ENCODE data around the gene CUL9.

The CUL9 gene

DNA sequence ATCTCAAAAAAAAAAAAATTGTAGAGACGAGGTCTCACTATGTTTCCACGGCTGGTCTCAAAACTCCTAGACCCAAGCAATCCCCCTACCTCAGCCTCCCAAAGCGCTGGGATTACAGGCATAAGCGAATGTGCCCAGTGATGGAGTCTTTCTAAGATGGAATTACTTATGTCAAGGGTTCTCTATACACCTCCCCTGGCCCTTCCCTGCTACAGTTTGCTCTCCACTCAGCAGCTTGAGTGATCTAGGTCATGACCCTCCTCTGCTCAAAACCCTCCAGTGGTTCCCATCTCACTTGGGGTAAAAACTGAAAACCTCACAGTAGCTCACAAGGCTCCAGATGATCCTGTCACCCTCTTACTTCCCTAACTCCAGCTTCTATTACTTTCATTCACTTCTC, 49.1 kb downstream of the CUL9 start:
- no peak for DNase-seq

- no peak for DNase-seq
Measured at GRCh38 chr6:43231735-43232450, 49.9 kb downstream of the CUL9 start.

DNA sequence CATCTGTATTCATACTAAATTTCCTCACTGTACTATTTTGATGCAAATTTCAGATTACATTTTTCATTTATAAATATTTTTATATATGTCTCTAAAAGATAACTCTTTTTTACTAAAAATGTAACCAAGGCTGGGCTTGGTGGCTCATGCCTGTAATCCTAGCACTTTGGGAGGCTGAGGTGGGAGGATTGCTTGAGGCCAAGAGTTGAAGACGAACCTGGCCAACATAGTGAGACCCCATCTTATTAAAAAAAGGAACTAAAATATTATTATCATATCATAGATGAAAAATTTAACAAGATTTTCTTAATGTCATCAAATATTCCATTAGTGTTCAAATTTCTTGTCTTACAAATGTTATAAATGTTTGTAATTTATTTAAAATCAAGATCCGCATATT, 53.8 kb downstream of the CUL9 start:
- DNase-seq = no peak

DNA sequence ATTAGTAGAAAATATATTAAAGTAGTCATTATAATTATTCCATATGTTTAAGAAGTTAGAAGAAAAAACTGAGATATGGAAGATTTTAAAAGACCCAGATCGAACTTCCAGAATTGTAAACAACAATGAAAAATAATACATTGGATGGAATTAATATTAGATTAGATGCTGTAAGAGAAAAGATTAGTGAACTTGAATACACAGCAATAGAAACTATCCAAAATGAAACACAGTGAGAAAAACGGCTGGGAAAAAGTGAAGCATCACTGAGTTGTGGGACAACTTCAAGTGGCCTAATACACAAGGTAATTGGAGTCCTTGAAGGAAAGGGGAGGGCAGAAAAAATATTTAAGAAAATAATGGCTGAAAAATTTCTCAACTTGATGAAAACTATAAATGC, 57.1 kb downstream of the CUL9 start:
- no peak for DNase-seq

DNA sequence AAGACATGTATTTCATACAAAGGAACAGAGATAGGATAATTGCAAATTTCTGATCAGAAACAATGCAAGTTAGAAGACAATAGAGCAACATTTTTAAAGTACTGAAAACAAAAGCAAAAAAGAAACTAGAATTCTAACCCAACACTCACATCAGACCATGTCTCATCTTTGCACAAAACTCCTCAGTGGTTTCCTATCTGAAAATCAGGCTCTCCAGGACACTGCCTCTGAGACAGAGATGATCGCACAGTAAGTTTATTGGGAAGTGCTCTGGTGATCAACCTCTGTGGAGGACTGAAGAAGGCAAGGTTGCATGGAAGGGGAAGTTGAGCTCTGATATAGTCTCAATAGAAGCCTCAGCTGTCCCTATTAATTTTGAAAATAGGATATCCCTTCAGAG, 59.0 kb downstream of the CUL9 start:
- no peak for DNase-seq

- peak; percentile 45 for DNase-seq
Measured at GRCh38 chr6:43241446-43241845, 59.5 kb downstream of the CUL9 start.

DNA sequence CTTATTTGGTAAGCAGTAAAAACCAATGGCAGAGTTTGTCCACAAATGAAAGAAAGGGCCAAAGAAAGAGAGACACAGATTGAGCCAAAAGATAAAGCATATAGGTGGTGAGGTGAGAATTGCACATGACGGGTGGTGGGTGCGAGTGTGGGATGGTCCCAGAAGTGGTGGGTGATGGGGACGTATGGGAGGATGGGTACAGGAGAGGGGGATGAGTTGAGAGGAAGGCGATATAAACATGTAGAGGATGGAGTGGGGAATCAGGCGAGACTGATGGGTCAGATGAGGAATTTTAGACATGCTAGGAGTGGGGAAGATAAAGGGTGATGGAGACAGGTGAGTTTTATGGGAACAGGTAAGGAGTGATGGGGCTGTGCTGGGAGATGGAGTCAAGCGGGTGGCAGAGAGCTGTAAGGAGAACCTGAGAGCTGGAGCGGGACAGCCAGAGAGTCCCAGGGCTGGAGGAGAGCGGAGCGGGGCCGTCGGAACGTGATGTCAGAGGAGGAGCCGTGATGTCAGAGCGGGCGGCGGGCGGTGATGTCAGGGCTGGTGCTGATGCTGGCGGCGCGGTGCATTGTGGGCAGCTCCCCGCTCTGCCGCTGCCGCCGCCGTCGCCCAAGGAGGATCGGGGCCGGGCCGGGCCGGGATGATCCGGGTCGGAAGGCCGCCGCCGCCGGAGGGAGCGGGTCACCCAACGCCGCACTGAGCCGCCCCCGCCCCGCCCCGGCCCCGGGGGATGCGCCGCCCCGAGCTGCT, 61.1 kb downstream of the CUL9 start, which contains the start of gene TTBK1:
Gene TTBK1 (plus strand): TSS at position 574 of the 756 bp plus-strand sequence. CDS start 3,180 bp downstream, outside the sequence.
- no peak for DNase-seq

DNA sequence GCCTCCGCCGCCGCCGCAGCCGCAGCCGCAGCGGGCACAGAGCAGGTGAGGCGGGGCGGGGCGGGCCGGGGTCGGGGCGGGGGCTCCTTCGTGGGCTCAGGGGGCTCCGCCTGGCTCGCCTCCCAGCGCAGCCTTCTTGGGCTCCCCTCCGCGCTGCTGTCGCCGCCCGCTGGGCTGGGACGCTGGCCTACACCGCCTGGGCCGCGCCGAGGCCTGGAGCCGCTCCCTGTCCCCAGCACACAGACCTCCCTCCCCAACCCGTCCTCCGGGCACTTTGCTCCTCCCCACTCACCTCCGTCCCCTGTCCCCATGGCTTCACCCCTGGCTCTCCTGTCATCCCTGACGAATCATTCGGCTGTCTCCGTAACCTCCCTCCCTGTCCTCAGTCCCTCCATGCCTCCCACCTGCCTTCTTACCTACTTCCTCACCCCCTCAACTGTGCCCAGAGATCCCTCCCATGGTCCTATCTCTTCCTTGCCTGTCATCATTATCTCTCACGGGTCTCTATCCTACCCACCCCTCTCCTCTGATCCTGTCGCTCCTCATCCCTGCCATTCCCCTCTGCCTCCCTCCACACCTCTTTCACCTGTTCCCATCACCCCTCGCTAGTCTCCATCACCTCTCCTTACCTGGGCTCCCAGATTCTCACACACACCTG, 61.8 kb downstream of the CUL9 start:
- no peak for DNase-seq

DNA sequence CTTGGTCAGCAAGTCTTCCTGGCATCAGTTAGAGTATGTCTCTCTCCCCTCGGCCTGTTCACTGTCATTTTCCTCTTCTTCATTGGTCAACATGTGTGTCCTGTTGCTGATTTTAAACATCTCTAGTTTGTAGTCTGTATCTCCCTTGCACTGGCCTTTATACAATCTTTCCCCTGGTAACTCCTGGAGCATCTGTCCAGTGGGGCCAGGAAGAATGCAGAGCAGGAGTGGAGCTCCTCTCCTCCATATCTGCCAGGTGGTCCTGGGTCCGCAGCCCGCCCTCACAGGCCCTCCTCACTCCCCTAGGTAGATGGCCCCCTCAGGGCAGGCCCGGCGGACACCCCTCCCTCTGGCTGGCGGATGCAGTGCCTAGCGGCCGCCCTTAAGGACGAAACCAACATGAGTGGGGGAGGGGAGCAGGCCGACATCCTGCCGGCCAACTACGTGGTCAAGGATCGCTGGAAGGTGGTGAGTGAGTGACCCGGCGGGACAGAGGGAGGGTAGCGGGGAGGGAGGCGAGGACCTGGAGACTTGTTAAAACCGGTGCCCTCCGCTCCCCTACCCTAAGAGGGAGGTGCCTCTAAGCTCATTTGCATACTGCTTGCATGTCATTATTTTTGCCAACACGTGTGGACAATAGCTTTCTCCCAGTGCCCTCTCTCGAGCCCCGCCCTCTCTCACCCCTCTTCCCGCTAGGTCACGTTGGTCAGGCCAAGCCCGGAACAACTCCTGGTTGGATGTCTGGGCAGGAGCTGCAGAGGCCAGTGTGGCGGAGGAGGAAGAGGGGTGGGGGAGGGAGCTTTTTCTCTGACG, 64.5 kb downstream of the CUL9 start:
- peak; percentile 81 for DNase-seq

- DNase-seq = peak; percentile 91
Measured at GRCh38 chr6:43247114-43247999, 65.4 kb downstream of the CUL9 start.

DNA sequence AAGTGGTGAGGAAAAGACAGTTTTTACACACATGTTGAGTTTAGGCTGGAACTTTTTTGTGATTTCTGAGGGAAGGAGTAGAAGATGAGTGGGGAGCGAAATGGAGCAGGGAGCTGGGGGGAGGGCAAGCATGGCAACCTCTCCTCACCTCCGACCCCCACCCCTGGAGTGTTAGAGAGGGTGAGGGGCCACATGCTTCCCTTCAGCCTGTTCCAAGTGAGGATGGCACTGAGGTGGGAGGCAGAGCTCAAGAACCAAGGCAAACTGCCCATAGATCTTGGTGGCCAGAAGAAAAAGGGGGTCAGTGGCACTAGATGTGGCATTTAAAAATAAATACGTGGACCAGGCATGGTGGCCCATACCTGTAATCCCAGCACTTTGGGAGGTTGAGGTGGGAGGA, 66.1 kb downstream of the CUL9 start:
- DNase-seq = no peak

DNA sequence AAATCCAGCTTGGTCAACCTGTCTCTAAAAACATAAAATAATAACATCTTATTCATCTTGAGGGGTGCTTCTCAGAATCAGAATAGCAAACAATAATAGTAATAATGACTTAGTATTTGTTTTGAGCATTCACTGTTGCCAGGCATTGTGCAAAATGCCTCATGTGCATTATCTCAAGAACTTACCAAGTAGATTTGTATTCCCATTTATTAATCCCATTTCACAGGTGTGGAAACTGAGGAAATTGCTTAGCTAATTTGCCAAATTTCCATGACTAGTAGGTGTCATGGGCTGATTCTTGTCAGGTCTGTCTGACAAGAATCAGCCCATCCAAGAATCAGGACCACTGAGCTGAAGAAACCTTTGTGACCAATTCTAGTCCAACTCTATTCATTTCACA, 66.8 kb downstream of the CUL9 start:
- DNase-seq = no peak

- DNase-seq = no peak
Measured at GRCh38 chr6:43250992-43251373, 69.0 kb downstream of the CUL9 start.

DNA sequence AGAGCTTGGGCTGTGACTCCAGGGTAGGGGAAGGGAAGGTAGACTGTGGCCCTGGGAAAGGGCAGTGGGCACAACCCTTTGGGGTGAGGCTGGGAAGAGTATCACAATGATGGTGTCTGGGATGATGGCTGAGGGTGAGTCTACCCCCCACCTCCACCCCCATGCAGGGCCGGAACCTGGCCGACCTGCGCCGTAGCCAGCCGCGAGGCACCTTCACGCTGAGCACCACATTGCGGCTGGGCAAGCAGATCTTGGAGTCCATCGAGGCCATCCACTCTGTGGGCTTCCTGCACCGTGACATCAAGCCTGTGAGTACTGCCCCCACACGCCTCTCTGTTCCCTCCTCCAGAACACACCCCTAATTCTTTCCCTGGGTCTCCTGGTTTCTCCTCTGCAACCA, 71.4 kb downstream of the CUL9 start:
- DNase-seq = no peak

- DNase-seq = no peak
Measured at GRCh38 chr6:43254138-43254817, 72.3 kb downstream of the CUL9 start.

- no peak for DNase-seq
Measured at GRCh38 chr6:43254846-43255245, 72.8 kb downstream of the CUL9 start.

GRCh38 chr6:43255408-43256054, 73.5 kb downstream of the CUL9 start:
- no peak for DNase-seq

DNA sequence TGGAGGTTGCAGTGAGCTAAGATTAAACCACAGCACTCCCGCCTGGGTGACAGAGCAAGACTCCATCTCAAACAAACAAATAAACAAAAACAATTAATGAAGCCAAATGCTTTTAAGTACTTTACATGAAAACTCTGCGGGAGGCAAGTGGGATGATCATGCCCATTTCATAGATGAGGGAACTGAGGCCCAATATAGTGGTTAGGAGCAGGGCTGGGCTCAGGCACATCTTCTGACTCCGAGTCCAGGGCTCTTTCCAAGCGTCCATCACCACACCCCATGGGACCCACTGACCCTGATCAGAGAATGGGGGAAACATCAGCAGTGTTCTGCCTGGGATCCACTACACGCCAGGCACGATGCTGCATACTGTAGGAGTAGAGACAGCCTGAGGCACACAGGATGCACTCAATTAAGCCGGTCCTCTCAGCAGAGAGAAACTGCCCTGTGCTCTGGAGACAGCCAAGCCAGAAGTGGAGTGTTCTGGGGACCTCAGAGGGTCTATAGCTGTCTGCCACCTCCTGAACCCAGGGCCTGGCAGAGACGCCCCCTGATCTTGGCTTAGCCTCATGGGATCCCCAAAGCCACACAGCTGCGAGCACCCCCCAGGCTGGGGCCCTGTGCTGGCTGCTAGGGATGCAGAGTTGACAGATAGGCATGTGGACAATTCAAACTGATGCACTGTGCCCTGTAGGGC, 74.8 kb downstream of the CUL9 start:
- DNase-seq = no peak

- DNase-seq = no peak
Measured at GRCh38 chr6:43257367-43258145, 75.6 kb downstream of the CUL9 start.
